GM12878 (cell line): ENCODE data around the gene PLEKHG2. TPM values are rescaled to one million over a fixed set of nuclear protein-coding genes. Genes with fewer than 3 reads are reported as not detected.

Source experiments
- ETV6 ChIP-seq, 2 experiments: fragments of 450-650 bp in 1 of 2; IDR thresholded peaks in 1 of 2; conservative IDR thresholded peaks in 1 of 2; 2 replicates each; pipeline ENCODE4 v1.6.1; 2014; ENCODE audit warnings: antibody characterized with exemption in 1 of 2, borderline replicate concordance in 1 of 2, low read depth in 1 of 2, mild to moderate bottlenecking in 1 of 2, moderate library complexity in 1 of 2
- MEF2B ChIP-seq: fragments of 450-650 bp; IDR thresholded peaks from 2 replicates; pipeline ENCODE4 v1.6.1; 2018; ENCODE audit warnings: mild to moderate bottlenecking, moderate library complexity; ENCODE audit not compliant: partially characterized antibody, poor library complexity, severe bottlenecking
- MYC ChIP-seq: IDR thresholded peaks from 2 replicates; pipeline ENCODE4 v1.6.1; 2011; ENCODE audit warnings: mild to moderate bottlenecking, low read length, moderate library complexity, inconsistent platforms; ENCODE audit not compliant: insufficient read depth, insufficient replicate concordance, insufficient read length, severe bottlenecking
- PAX5 ChIP-seq: IDR thresholded peaks from 2 replicates; pipeline ENCODE4 v1.6.1; 2011; ENCODE audit warnings: low read depth, low read length, borderline replicate concordance
- POLR2AphosphoS2 ChIP-seq: IDR thresholded peaks from 2 replicates; pipeline ENCODE4 v1.6.1; 2011; ENCODE audit warnings: low read depth, mild to moderate bottlenecking, low read length, improper control_type of control experiment, moderate library complexity
- RCOR1 ChIP-seq: conservative IDR thresholded peaks from 2 replicates; pipeline ENCODE4 v1.6.1; 2012; ENCODE audit warnings: low read depth, low read length, improper control_type of control experiment
- SMAD1 ChIP-seq: fragments of 450-650 bp; IDR thresholded peaks from 2 replicates; pipeline ENCODE4 v1.6.1; 2018; ENCODE audit warnings: mild to moderate bottlenecking, low read depth; ENCODE audit not compliant: partially characterized antibody
- TCF12 ChIP-seq: IDR thresholded peaks from 2 replicates; pipeline ENCODE4 v1.6.1; 2011; ENCODE audit warnings: low read depth, mild to moderate bottlenecking, low read length
- polyA plus RNA-seq, 11 experiments: library from polyadenylated mRNA; depleted of rRNA in 4 of 11; unstranded in 6 of 11; stranded (reverse) in 5 of 11; fragments of >200 nt; fragmentation: Nextera tagmentation in 4 of 11; fragmentation: Illumina TruSeq in 1 of 11; extraction: Ambion mirVana in 4 of 11; extraction: Trizol in 1 of 11; gene quantifications; 1 replicate in 1 of 11; 2 replicates in 10 of 11; pipeline versions ENCODE4 v1.2.1 to v1.2.3, GENCODE V29; 2011 to 2016; ENCODE audit warnings: inconsistent platforms in 2 of 11, missing spikeins in 2 of 11, low read depth in 1 of 11
- total RNA-seq, 4 experiments: library from RNA; depleted of rRNA in 3 of 4; stranded (reverse); fragments of >200 nt in 3 of 4; fragmentation: Illumina TruSeq in 1 of 4; extraction: Trizol in 1 of 4; gene quantifications; 2 replicates each; pipeline versions ENCODE4 v1.2.1 to v1.2.3, GENCODE V29; 2013 to 2021
- TF ChIP-seq, protein P1 (sequence below): fragments of 450-650 bp; IDR thresholded peaks from 2 replicates; pipeline ENCODE4 v1.6.1; 2017; ENCODE audit warnings: mild to moderate bottlenecking, low read depth, inconsistent platforms; ENCODE audit not compliant: poor library complexity, severe bottlenecking
- TF ChIP-seq, protein P2 (sequence below): fragments of 450-650 bp; IDR thresholded peaks from 2 replicates; pipeline ENCODE4 v1.6.1; 2017; ENCODE audit warnings: mild to moderate bottlenecking, moderate library complexity
- TF ChIP-seq, protein P3 (sequence below): IDR thresholded peaks from 2 replicates; pipeline ENCODE4 v1.6.1; 2012; ENCODE audit warnings: low read depth, low read length, improper control_type of control experiment
- TF ChIP-seq, protein P4 (sequence below): fragments of 450-650 bp; formaldehyde crosslinking; IDR thresholded peaks from 2 replicates; pipeline ENCODE4 v1.5.0; 2022; ENCODE audit warnings: mild to moderate bottlenecking, missing genetic modification characterization
- TF ChIP-seq, protein P5 (sequence below): fragments of 450-650 bp; IDR thresholded peaks from 2 replicates; pipeline ENCODE4 v1.6.1; 2018; ENCODE audit warnings: mild to moderate bottlenecking, low read depth, moderate library complexity; ENCODE audit not compliant: partially characterized antibody

PLEKHG2 gene
- total and polyA plus RNA-seq, 10 of the 15 experiments (the other 5 are each of a cell fraction or from before 2014, with no cell fraction given), result 3.0 to 62.5 (median 17.2) TPM

DNA sequence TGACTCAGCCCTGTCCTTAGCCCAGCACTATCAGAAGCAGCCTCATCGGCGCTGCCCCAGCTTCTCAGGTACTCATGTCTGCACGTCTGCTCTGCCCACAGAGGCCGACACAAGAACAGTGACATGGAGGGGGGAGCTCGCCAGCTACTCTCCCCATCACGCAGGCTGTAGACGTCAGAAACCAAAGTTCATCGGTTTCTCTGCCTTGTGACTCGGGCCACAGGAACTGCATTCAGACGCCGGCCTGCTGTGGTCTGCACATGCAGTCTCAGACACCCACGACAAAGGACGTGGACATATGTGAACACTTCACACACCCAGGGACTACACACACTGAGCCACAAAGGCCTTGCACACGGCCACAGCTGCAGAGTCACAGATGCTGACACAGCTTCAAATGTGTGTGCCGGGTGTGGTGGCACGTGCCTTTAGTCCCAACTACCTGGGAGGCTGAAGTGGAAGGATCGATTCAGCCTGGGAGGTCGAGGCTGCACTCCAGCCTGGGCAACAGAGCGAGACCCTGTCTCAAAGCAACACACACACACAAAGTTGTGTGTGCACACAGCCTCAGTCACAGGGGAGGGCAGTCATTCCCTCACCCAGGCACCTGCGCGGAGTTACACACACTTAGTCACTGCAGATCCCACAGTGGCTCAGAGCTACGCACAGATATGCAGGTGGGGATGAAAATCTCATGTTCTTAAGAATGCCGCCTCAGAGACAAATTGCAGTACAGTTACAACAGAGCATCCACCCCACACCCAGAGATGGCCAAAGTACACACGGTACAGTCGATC, 10.7 kb upstream of the PLEKHG2 start (continued):
- TF ChIP-seq, protein P1, sequence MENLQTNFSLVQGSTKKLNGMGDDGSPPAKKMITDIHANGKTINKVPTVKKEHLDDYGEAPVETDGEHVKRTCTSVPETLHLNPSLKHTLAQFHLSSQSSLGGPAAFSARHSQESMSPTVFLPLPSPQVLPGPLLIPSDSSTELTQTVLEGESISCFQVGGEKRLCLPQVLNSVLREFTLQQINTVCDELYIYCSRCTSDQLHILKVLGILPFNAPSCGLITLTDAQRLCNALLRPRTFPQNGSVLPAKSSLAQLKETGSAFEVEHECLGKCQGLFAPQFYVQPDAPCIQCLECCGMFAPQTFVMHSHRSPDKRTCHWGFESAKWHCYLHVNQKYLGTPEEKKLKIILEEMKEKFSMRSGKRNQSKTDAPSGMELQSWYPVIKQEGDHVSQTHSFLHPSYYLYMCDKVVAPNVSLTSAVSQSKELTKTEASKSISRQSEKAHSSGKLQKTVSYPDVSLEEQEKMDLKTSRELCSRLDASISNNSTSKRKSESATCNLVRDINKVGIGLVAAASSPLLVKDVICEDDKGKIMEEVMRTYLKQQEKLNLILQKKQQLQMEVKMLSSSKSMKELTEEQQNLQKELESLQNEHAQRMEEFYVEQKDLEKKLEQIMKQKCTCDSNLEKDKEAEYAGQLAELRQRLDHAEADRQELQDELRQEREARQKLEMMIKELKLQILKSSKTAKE, result peak; percentile 91
- TF ChIP-seq ETV6 (conservative IDR thresholded peaks at IDR 0.05 in 1 of 2, IDR thresholded peaks at IDR 0.05 in 1 of 2; ENCODE audit: borderline replicate concordance in 1 of 2, low read depth in 1 of 2) (no peak; a peak in 1 of 4 replicates), PAX5 (peak; percentile 33), RCOR1 (no peak; the same call in 1 of the 2 replicates), MYC (no peak), POLR2AphosphoS2 (peak; percentile 23), SMAD1 (peak; percentile 91), TCF12 (no peak; the same call in 1 of the 2 replicates), MEF2B (peak; percentile 64)
- TF ChIP-seq, protein P2, sequence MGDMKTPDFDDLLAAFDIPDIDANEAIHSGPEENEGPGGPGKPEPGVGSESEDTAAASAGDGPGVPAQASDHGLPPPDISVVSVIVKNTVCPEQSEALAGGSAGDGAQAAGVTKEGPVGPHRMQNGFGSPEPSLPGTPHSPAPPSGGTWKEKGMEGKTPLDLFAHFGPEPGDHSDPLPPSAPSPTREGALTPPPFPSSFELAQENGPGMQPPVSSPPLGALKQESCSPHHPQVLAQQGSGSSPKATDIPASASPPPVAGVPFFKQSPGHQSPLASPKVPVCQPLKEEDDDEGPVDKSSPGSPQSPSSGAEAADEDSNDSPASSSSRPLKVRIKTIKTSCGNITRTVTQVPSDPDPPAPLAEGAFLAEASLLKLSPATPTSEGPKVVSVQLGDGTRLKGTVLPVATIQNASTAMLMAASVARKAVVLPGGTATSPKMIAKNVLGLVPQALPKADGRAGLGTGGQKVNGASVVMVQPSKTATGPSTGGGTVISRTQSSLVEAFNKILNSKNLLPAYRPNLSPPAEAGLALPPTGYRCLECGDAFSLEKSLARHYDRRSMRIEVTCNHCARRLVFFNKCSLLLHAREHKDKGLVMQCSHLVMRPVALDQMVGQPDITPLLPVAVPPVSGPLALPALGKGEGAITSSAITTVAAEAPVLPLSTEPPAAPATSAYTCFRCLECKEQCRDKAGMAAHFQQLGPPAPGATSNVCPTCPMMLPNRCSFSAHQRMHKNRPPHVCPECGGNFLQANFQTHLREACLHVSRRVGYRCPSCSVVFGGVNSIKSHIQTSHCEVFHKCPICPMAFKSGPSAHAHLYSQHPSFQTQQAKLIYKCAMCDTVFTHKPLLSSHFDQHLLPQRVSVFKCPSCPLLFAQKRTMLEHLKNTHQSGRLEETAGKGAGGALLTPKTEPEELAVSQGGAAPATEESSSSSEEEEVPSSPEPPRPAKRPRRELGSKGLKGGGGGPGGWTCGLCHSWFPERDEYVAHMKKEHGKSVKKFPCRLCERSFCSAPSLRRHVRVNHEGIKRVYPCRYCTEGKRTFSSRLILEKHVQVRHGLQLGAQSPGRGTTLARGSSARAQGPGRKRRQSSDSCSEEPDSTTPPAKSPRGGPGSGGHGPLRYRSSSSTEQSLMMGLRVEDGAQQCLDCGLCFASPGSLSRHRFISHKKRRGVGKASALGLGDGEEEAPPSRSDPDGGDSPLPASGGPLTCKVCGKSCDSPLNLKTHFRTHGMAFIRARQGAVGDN, result peak; percentile 99
- TF ChIP-seq, protein P3, sequence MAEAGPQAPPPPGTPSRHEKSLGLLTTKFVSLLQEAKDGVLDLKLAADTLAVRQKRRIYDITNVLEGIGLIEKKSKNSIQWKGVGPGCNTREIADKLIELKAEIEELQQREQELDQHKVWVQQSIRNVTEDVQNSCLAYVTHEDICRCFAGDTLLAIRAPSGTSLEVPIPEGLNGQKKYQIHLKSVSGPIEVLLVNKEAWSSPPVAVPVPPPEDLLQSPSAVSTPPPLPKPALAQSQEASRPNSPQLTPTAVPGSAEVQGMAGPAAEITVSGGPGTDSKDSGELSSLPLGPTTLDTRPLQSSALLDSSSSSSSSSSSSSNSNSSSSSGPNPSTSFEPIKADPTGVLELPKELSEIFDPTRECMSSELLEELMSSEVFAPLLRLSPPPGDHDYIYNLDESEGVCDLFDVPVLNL, result no peak
- TF ChIP-seq, protein P4, sequence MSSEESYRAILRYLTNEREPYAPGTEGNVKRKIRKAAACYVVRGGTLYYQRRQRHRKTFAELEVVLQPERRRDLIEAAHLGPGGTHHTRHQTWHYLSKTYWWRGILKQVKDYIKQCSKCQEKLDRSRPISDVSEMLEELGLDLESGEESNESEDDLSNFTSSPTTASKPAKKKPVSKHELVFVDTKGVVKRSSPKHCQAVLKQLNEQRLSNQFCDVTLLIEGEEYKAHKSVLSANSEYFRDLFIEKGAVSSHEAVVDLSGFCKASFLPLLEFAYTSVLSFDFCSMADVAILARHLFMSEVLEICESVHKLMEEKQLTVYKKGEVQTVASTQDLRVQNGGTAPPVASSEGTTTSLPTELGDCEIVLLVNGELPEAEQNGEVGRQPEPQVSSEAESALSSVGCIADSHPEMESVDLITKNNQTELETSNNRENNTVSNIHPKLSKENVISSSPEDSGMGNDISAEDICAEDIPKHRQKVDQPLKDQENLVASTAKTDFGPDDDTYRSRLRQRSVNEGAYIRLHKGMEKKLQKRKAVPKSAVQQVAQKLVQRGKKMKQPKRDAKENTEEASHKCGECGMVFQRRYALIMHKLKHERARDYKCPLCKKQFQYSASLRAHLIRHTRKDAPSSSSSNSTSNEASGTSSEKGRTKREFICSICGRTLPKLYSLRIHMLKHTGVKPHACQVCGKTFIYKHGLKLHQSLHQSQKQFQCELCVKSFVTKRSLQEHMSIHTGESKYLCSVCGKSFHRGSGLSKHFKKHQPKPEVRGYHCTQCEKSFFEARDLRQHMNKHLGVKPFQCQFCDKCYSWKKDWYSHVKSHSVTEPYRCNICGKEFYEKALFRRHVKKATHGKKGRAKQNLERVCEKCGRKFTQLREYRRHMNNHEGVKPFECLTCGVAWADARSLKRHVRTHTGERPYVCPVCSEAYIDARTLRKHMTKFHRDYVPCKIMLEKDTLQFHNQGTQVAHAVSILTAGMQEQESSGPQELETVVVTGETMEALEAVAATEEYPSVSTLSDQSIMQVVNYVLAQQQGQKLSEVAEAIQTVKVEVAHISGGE (CRISPR knock-in tag), result no peak
- TF ChIP-seq, protein P5, sequence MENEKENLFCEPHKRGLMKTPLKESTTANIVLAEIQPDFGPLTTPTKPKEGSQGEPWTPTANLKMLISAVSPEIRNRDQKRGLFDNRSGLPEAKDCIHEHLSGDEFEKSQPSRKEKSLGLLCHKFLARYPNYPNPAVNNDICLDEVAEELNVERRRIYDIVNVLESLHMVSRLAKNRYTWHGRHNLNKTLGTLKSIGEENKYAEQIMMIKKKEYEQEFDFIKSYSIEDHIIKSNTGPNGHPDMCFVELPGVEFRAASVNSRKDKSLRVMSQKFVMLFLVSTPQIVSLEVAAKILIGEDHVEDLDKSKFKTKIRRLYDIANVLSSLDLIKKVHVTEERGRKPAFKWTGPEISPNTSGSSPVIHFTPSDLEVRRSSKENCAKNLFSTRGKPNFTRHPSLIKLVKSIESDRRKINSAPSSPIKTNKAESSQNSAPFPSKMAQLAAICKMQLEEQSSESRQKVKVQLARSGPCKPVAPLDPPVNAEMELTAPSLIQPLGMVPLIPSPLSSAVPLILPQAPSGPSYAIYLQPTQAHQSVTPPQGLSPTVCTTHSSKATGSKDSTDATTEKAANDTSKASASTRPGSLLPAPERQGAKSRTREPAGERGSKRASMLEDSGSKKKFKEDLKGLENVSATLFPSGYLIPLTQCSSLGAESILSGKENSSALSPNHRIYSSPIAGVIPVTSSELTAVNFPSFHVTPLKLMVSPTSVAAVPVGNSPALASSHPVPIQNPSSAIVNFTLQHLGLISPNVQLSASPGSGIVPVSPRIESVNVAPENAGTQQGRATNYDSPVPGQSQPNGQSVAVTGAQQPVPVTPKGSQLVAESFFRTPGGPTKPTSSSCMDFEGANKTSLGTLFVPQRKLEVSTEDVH, result peak; percentile 65
